ENCODE measurements around the gene MSTO1. TPM values are rescaled to one million over a fixed set of nuclear protein-coding genes. Genes with fewer than 3 reads are reported as not detected.

MSTO1 gene
- total RNA-seq, 1 experiment from 2014 or later: 23.4 TPM

Other genes starting within 250 kb of the MSTO1 start
- gene ASH1L, start 47.4 kb upstream of the MSTO1 start, total RNA-seq (2014; rRNA removed; shearing (Covaris generic)): 8.8 and 11.8 TPM in 2 replicates
- 26.3 and 43.9 TPM in 2 replicates for gene YY1AP1, start 78.6 kb downstream of the MSTO1 start, total RNA-seq (2014; rRNA removed; shearing (Covaris generic))
- gene DAP3, start 78.9 kb downstream of the MSTO1 start, total RNA-seq (2014; rRNA removed; shearing (Covaris generic)): 60.9 and 100 TPM in 2 replicates
- gene GON4L, start 247.0 kb downstream of the MSTO1 start, total RNA-seq (2014; rRNA removed; shearing (Covaris generic)): 7.1 and 11.0 TPM in 2 replicates
- 2.9 and 3.4 TPM in 2 replicates for gene SYT11, start 249.3 kb downstream of the MSTO1 start, total RNA-seq (2014; rRNA removed; shearing (Covaris generic))